22Rv1 (cell line): ENCODE data around the gene TCF15.

Experiments
- ZFX ChIP-seq: fragments of 450-650 bp; IDR thresholded peaks from 2 replicates; pipeline ENCODE4 v1.6.1; 2017; ENCODE audit warnings: antibody characterized with exemption, borderline replicate concordance
- TF ChIP-seq, protein P1 (sequence below): fragments of 450-650 bp; IDR thresholded peaks from 2 replicates; pipeline ENCODE4 v1.5.1; 2017; ENCODE audit warnings: mild to moderate bottlenecking

DNA sequence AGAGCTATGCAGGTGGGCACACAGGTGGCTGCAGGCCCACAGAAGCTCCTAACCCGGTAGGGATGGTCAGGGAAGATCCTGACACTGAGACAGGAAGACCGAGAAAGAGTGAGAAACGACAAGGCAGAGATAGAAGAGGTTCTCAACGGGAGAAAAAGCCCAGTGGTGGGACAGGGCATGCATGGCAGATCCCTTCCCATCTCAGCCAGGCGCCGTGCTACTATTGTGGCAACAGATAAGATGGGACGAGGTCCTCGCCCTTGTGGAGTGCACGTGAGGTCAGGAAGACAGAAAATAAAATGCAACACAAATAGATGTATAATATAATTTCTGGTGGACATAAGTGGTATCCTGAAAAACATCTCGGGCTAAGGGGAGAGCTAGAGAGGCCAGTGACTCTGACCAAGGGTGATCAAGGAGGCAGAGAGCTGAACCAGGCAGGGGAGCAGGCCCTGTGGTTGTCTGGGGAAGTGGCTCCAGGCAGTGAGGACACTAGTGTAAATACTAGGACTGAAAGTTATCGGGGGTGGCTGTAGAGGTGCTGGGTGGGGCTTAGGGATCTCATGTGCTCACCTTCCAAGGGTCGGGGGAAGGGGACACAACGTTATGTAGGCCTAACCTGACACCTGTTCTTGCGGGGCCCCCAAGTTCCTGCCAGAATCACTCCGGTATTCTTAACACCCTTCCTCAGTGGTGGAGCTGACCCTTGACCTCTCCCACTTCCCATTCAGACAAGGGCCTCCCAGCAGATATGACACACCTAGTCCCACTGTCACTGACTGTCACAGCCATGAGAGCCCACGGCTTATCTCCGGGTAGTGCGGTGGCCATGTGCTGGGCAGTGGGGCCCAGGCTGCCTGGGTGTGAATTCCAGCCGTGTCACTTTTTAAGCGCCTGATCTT is 41.9 kb upstream of the TCF15 start:
- TF ChIP-seq, protein P1, sequence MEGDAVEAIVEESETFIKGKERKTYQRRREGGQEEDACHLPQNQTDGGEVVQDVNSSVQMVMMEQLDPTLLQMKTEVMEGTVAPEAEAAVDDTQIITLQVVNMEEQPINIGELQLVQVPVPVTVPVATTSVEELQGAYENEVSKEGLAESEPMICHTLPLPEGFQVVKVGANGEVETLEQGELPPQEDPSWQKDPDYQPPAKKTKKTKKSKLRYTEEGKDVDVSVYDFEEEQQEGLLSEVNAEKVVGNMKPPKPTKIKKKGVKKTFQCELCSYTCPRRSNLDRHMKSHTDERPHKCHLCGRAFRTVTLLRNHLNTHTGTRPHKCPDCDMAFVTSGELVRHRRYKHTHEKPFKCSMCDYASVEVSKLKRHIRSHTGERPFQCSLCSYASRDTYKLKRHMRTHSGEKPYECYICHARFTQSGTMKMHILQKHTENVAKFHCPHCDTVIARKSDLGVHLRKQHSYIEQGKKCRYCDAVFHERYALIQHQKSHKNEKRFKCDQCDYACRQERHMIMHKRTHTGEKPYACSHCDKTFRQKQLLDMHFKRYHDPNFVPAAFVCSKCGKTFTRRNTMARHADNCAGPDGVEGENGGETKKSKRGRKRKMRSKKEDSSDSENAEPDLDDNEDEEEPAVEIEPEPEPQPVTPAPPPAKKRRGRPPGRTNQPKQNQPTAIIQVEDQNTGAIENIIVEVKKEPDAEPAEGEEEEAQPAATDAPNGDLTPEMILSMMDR = no peak
- TF ChIP-seq ZFX = no peak
